ENCODE results near the gene SLC5A8.

GRCh38 chr12:101168001-101168400 lies 42.0 kb downstream of the SLC5A8 start:
- TF ChIP-seq EZH2 (IDR thresholded peaks at IDR 0.05; ENCODE audit: low read depth) (no peak), CTCF (conservative IDR thresholded peaks at IDR 0.05) (no peak)

All from PC-9 (cell line).